Measurements from ENCODE around the gene PTPMT1.

Gene PTPMT1

DNA sequence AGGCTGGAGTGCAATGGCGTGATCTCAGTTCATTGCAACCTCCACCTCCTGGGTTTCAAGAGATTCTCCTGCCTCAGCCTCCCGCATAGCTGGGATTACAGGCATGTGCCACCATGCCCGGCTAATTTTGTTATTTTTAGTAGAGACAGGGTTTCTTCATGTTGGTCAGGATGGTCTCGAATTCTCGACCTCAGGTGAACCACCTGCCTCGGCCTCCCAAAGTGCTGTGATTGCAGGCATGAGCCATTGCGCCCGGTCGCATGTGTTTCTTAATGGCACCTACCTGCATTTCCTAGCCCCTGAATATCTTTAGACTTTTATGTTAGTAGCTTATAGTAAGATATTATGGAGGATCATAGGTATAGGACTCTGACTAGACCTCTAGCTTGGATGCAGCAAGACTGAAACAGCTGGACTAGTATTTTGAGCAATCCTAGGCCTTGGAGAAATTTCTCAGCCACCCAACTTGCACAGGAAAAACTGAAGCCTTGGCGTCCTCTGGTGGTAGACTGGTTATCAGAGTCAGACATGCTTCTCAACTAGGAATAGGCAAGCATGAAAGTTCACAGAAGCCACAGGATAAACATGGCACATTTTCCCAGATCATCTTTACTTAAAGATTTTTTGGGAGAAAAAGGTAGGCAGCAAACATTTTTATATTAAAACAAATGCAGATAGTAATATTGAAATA, 51.5 kb downstream of the PTPMT1 start:
- peak; percentile 62 for DNase-seq

GRCh38 chr11:47617417-47617809, 52.0 kb downstream of the PTPMT1 start:
- peak; percentile 71 for DNase-seq

GRCh38 chr11:47620836-47621378, 55.5 kb downstream of the PTPMT1 start:
- DNase-seq: no peak

All from RPMI8226 (cell line).